Stomach (tissue), 9 donors: ENCODE measurements around the gene COQ8B. TPM values are rescaled to one million over a fixed set of nuclear protein-coding genes. Genes with fewer than 3 reads are reported as not detected.

ENCODE experiments used
- DNase-seq, 2 donors: peaks; one replicate each; pipeline versions ENCODE4 v3.0.0 to v3.0.0-alpha.2; 2013 to 2019
- H3K27ac ChIP-seq, 5 donors: fragments of 200-600 bp in 4 of 5; sonication (generic) in 4 of 5; one replicate each; pipeline ENCODE4 v1.5.1; 2013 to 2019; ENCODE audit warnings: mild to moderate bottlenecking in 1 of 5, moderate library complexity in 1 of 5
- H3K27me3 ChIP-seq, 3 donors: fragments of 200-600 bp; sonication (generic); one replicate each; pipeline ENCODE4 v1.5.1; 2017 to 2019; ENCODE audit warnings: mixed run types in 1 of 3
- H3K36me3 ChIP-seq, 4 donors: fragments of 200-600 bp; sonication (generic); 1 replicate in 3 of 4; 2 replicates in 1 of 4; pipeline ENCODE4 v1.5.1; 2016 to 2019
- H3K4me1 ChIP-seq, 4 donors: fragments of 200-600 bp; sonication (generic); one replicate each; pipeline ENCODE4 v1.5.1; 2016 to 2019
- H3K4me3 ChIP-seq, 4 donors: fragments of 200-600 bp; sonication (generic) in 3 of 4; one replicate each; pipeline ENCODE4 v1.5.1; 2016 to 2019; ENCODE audit warnings: mild to moderate bottlenecking in 1 of 4
- H3K9me3 ChIP-seq, 4 donors: fragments of 200-600 bp; sonication (generic); one replicate each; pipeline ENCODE4 v1.5.1; 2016 to 2019
- CTCF ChIP-seq, 7 experiments: fragments of 450-650 bp in 4 of 7; fragments of 200-600 bp in 3 of 7; sonication (generic) in 3 of 7; IDR thresholded peaks; one replicate each; pipeline ENCODE4 v1.5.1; 2016 to 2019; ENCODE audit warnings: antibody characterized with exemption in 7 of 7, control low read depth in 2 of 7, mild to moderate bottlenecking in 1 of 7
- EP300 ChIP-seq: sonication (generic); formaldehyde crosslinking; IDR thresholded peaks from one replicate; pipeline ENCODE4 v1.6.1; 2017; ENCODE audit warnings: antibody characterized with exemption
- POLR2A ChIP-seq, 4 donors: fragments of 450-650 bp; IDR thresholded peaks; one replicate each; pipeline ENCODE4 v1.6.1; 2016; ENCODE audit warnings: antibody characterized with exemption in 4 of 4, control low read depth in 2 of 4, mild to moderate bottlenecking in 1 of 4, moderate library complexity in 1 of 4
- POLR2AphosphoS5 ChIP-seq, 3 donors: sonication (generic); formaldehyde crosslinking; IDR thresholded peaks; one replicate each; pipeline ENCODE4 v1.6.1; 2016; ENCODE audit warnings: antibody characterized with exemption in 3 of 3
- WGBS, 5 donors: extraction: QIAGEN DNeasy Blood & Tissue Kit in 3 of 5; methylation state at CpG; one replicate each; pipeline versions ENCODE4 v1.1.5 to v1.1.7; 2013 to 2018; 5-methylcytosine and 5-hydroxymethylcytosine counted together
- intact Hi-C: fragments of 100-400 bp; cut with DNase I; formaldehyde crosslinking; loops from one replicate; pipeline ENCODE4 v1.15.1; 2023; ENCODE audit warnings: low total_unique reads
- polyA plus RNA-seq, 3 donors: library from polyadenylated mRNA; stranded (reverse); fragments of 200-250 nt; gene quantifications; one replicate each; pipeline ENCODE4 v1.2.3, GENCODE V29; 2013
- total RNA-seq, 5 donors: library from RNA; depleted of rRNA; stranded (reverse); fragments of >200 nt; gene quantifications; one replicate each; pipeline versions ENCODE4 v1.1.0 to v1.2.3, GENCODE V29; 2014 to 2016
- donor health status: healthy with polysubstance abuse.
- donor health status: Bipolar disorder and iron deficiency.
- donor health status: healthy.

Gene COQ8B
- total and polyA plus RNA-seq, 8 donors, result 26.9 to 91.5 (median 41.9) TPM

DNA sequence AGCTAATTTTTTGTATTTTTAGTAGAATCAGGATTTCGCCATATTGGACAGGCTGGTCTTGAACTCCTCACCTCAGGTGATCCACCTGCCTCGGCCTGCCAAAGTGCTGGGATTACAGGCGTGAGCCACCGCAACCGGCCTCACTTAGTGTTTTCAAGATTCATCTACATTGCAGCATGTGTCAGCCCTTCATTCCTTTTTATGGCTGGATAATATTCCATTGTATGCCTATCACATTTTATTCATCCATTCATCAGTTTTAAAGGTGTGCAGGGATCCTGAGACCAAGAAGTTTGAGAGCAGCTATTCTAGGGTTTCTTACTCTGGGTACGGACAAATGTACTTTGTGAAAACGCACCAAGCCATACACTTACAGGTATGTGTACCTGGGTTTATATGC, 9.1 kb downstream of the COQ8B start:
- Histone ChIP-seq H3K36me3 (peaks cover 48 to 99% (median 97%) of the 10 kb centered on the region in 4 donors), H3K27ac (no peak overlapping the region), H3K27me3 (no peaks in the 10 kb centered on the region), H3K4me3 (no peak overlapping the region), H3K4me1 (peaks cover 0 to 6% (median under 1%) of the 10 kb centered on the region in 4 donors), H3K9me3 (no peaks in the 10 kb centered on the region)
- no peak for TF ChIP-seq POLR2AphosphoS5 (IDR thresholded peaks at IDR 0.05)
- no peak for TF ChIP-seq POLR2A (IDR thresholded peaks at IDR 0.05)
- TF ChIP-seq EP300, result no peak
- no peak for TF ChIP-seq CTCF (IDR thresholded peaks at IDR 0.05)
- intact Hi-C loops, result no loop called here
- WGBS, 5 donors, result 92 to 97% (median 96%) methylated on average over 7 of the region's 7 CpGs
- DNase-seq, result no peak

GRCh38 chr19:40705950-40706619, 10.6 kb downstream of the COQ8B start:
- intact Hi-C loops, result no loop called here
- no peaks in the 10 kb centered on the region for H3K27me3 ChIP-seq
- peaks cover 52 to 99% (median 97%) of the 10 kb centered on the region in 4 donors for H3K36me3 ChIP-seq

DNA sequence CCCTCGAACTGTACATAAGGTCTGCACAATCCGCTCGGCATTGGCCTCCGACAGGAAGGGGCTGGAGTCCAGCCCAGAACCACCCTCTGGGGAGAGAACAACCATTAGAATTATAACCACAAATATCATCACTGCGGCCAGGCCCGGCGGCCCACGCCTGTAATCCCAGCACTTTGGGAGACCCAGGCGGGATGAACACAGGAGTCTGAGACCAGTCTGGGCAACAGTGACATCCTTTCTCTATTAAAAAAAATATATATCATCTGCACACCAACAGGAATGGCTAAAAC, 11.4 kb downstream of the COQ8B start:
- 80 to 95% (median 94%) methylated on average over 9 of the region's 9 CpGs for WGBS, 5 donors

More at GRCh38 chr19:40705950-40706619, 10.6 kb downstream of the COQ8B start:
- H3K4me1 ChIP-seq, result peaks cover 0 to 6% (median 0%) of the 10 kb centered on the region in 4 donors
- 86 to 94% (median 88%) methylated on average over 7 of the region's 7 CpGs for WGBS, 5 donors
- H3K4me3 ChIP-seq, result no peak overlapping the region
- DNase-seq, result no peak
- no peak overlapping the region for H3K27ac ChIP-seq
- TF ChIP-seq POLR2AphosphoS5 (IDR thresholded peaks at IDR 0.05) (no peak), CTCF (IDR thresholded peaks at IDR 0.05) (no peak), EP300 (no peak), POLR2A (IDR thresholded peaks at IDR 0.05) (no peak)
- H3K9me3 ChIP-seq, result no peaks in the 10 kb centered on the region

More for the DNA sequence above, 11.4 kb downstream of the COQ8B start:
- no peak overlapping the region for H3K4me3 ChIP-seq
- H3K36me3 ChIP-seq, result peaks cover 53 to 99% (median 96%) of the 10 kb centered on the region in 4 donors
- peak in 1 of 2 donors; percentile 37 for DNase-seq
- no peaks in the 10 kb centered on the region for H3K9me3 ChIP-seq
- H3K27ac ChIP-seq, result no peak overlapping the region
- no peaks in the 10 kb centered on the region for H3K27me3 ChIP-seq
- peaks cover 0 to 6% (median 0%) of the 10 kb centered on the region in 4 donors for H3K4me1 ChIP-seq
- intact Hi-C loops, result no loop called here
- no peak for TF ChIP-seq POLR2A (IDR thresholded peaks at IDR 0.05)
- no peak for TF ChIP-seq POLR2AphosphoS5 (IDR thresholded peaks at IDR 0.05)
- TF ChIP-seq EP300, result no peak
- TF ChIP-seq CTCF (IDR thresholded peaks at IDR 0.05), result no peak
